Fibroblast of lung (primary cell): ENCODE data around the gene FBXO7. TPM values are rescaled to one million over a fixed set of nuclear protein-coding genes. Genes with fewer than 3 reads are reported as not detected.

ENCODE experiments used
- DNase-seq, 2 donors: peaks; one replicate each; pipeline versions ENCODE4 v3.0.0 to v3.0.0-alpha.2; 2010; ENCODE audit warnings: low read depth in 2 of 2
- H2AFZ ChIP-seq: 2 replicates; pipeline ENCODE4 v1.5.1; 2012; ENCODE audit warnings: low read length, control low read depth, inconsistent platforms
- H3K27ac ChIP-seq: 2 replicates; pipeline ENCODE4 v1.5.1; 2011; ENCODE audit warnings: low read length, control low read depth; ENCODE audit not compliant: insufficient read depth
- H3K27me3 ChIP-seq: 2 replicates; pipeline ENCODE4 v1.5.1; 2011; ENCODE audit warnings: mild to moderate bottlenecking, low read length; ENCODE audit not compliant: control insufficient read depth, insufficient read depth
- H3K36me3 ChIP-seq: 2 replicates; pipeline ENCODE4 v1.5.1; 2011; ENCODE audit warnings: low read length; ENCODE audit not compliant: control insufficient read depth, insufficient read depth
- H3K4me1 ChIP-seq: 2 replicates; pipeline ENCODE4 v1.5.1; 2011; ENCODE audit warnings: low read length; ENCODE audit not compliant: control insufficient read depth, insufficient read depth; ENCODE audit errors: extremely low read depth
- H3K4me2 ChIP-seq: 2 replicates; pipeline ENCODE4 v1.5.1; 2011; ENCODE audit warnings: low read length, control low read depth; ENCODE audit not compliant: insufficient read depth; ENCODE audit errors: extremely low read depth
- H3K4me3 ChIP-seq, 4 experiments: fragments of 200-600 bp in 1 of 4; sonication (generic) in 1 of 4; replicated peaks in 1 of 4; 2 replicates each; pipeline ENCODE4 v1.5.1; 2011 to 2016; ENCODE audit warnings: low read length in 4 of 4, low read depth in 3 of 4, mild to moderate bottlenecking in 3 of 4, control low read depth in 2 of 4, inconsistent platforms in 1 of 4, mixed read lengths in 1 of 4; ENCODE audit not compliant: insufficient read depth in 1 of 4; ENCODE audit errors: control extremely low read depth in 1 of 4
- H3K79me2 ChIP-seq: 2 replicates; pipeline ENCODE4 v1.5.1; 2012; ENCODE audit warnings: mild to moderate bottlenecking, low read length, inconsistent platforms; ENCODE audit not compliant: control insufficient read depth, insufficient read depth
- H3K9ac ChIP-seq: 2 replicates; pipeline ENCODE4 v1.5.1; 2011; ENCODE audit warnings: mild to moderate bottlenecking, low read length, control low read depth; ENCODE audit not compliant: insufficient read depth
- H3K9me3 ChIP-seq: 2 replicates; pipeline ENCODE4 v1.5.1; 2012; ENCODE audit warnings: low read depth, low read length; ENCODE audit not compliant: control insufficient read depth, insufficient read depth
- H4K20me1 ChIP-seq: 2 replicates; pipeline ENCODE4 v1.5.1; 2011; ENCODE audit warnings: low read length; ENCODE audit not compliant: control insufficient read depth, insufficient read depth; ENCODE audit errors: extremely low read depth
- CTCF ChIP-seq, 2 donors: IDR thresholded peaks in 1 of 2; conservative IDR thresholded peaks in 1 of 2; 1 replicate in 1 of 2; 2 replicates in 1 of 2; pipeline ENCODE4 v1.5.1; 2011 to 2012; ENCODE audit warnings: low read length in 2 of 2, control low read depth in 1 of 2, inconsistent platforms in 1 of 2, low read depth in 1 of 2, mild to moderate bottlenecking in 1 of 2
- EZH2 ChIP-seq: IDR thresholded peaks from 2 replicates; pipeline ENCODE4 v1.5.1; 2012; ENCODE audit warnings: low read length, control low read depth, mild to moderate bottlenecking; ENCODE audit errors: missing control alignments
- polyA plus RNA-seq, 2 donors: library from polyadenylated mRNA; depleted of rRNA in 1 of 2; stranded (reverse) in 1 of 2; unstranded in 1 of 2; fragments of >200 nt; gene quantifications; 2 replicates each; pipeline ENCODE4 v1.2.1, GENCODE V29; 2011 to 2012; ENCODE audit warnings: missing spikeins in 1 of 2
- total RNA-seq: library from RNA; depleted of rRNA; stranded (reverse); fragments of >200 nt; gene quantifications from 2 replicates; pipeline ENCODE4 v1.2.1, GENCODE V29; 2014

The FBXO7 gene
- total and polyA plus RNA-seq, 2 donors (not counting 1 experiment from before 2014, with no cell fraction given) = 51.2 to 130 TPM

- H3K4me2 ChIP-seq = no peak overlapping the region
- TF ChIP-seq CTCF (conservative IDR thresholded peaks at IDR 0.05 in 1 of 2, IDR thresholded peaks at IDR 0.05 in 1 of 2; ENCODE audit: low read depth in 1 of 2, low read length in 2 of 2) = no peak
- TF ChIP-seq EZH2 = no peak
- no peak overlapping the region for H3K27ac ChIP-seq
- H3K36me3 ChIP-seq = no peaks in the 10 kb centered on the region
- no peaks in the 10 kb centered on the region for H3K27me3 ChIP-seq
- no peak for DNase-seq
- H3K4me3 ChIP-seq = no peak overlapping the region
- H2AFZ ChIP-seq = no peak overlapping the region
- peaks cover 6% of the 10 kb centered on the region for H3K4me1 ChIP-seq
- no peaks in the 10 kb centered on the region for H3K9me3 ChIP-seq
- H3K9ac ChIP-seq = no peak overlapping the region
- no peaks in the 10 kb centered on the region for H3K79me2 ChIP-seq
- no peaks in the 10 kb centered on the region for H4K20me1 ChIP-seq
Observed at GRCh38 chr22:32538521-32538920, 63.9 kb downstream of the FBXO7 start.

DNA sequence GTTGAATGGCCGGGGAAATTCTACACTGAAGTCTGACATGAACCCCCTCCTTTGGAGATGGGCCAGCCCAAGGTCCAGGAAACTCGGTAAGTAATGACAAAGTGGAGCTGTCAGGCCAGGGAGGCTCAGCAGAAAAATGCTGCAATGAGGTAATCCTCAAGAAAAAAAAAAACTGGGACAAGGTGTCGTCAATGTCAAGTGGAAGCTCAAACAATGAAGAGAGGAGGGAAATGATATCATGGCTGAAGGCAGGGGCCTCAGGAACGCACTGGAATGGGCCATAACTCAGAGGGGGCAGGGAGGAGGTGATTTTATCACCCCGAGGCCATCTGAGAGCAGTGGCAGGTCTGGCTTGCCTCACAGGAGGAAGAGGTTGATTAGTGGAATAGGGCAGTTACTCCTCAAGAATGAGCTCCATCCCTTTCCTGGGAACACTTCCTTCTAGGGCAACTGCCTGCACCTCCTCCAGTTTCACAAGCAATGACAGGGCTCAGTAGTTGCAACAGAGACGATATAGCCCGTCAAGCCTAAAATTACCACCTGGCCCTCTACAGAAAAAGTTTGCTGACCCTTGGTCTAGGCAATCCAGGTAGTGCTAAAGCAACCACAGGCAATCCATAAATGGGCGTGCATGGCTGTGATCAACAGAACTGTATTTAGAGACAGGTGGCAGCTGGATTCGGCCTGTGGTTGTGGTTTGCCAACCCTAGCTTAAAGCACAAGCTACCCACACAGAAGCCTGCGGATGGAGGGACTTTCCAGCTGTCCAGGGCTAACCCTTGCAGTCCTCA lies 65.2 kb downstream of the FBXO7 start:
- TF ChIP-seq EZH2 (no peak), CTCF (conservative IDR thresholded peaks at IDR 0.05 in 1 of 2, IDR thresholded peaks at IDR 0.05 in 1 of 2; ENCODE audit: low read depth in 1 of 2, low read length in 2 of 2) (no peak)
- Histone ChIP-seq H4K20me1 (no peaks in the 10 kb centered on the region), H3K4me3 (no peak overlapping the region), H2AFZ (no peak overlapping the region), H3K36me3 (no peaks in the 10 kb centered on the region), H3K4me1 (no peaks in the 10 kb centered on the region), H3K9me3 (no peaks in the 10 kb centered on the region), H3K79me2 (no peaks in the 10 kb centered on the region), H3K9ac (no peak overlapping the region), H3K4me2 (no peak overlapping the region), H3K27ac (no peak overlapping the region), H3K27me3 (no peaks in the 10 kb centered on the region)
- peak in 1 of 2 donors; percentile 67 for DNase-seq

GRCh38 chr22:32541481-32541880 lies 66.9 kb downstream of the FBXO7 start:
- Histone ChIP-seq H4K20me1 (no peaks in the 10 kb centered on the region), H2AFZ (no peak overlapping the region), H3K4me3 (no peak overlapping the region), H3K36me3 (no peaks in the 10 kb centered on the region), H3K9me3 (no peaks in the 10 kb centered on the region), H3K9ac (no peak overlapping the region), H3K79me2 (no peaks in the 10 kb centered on the region), H3K4me1 (peaks cover 5% of the 10 kb centered on the region), H3K27ac (no peak overlapping the region), H3K4me2 (no peak overlapping the region), H3K27me3 (no peaks in the 10 kb centered on the region)
- no peak for DNase-seq
- TF ChIP-seq CTCF (conservative IDR thresholded peaks at IDR 0.05 in 1 of 2, IDR thresholded peaks at IDR 0.05 in 1 of 2; ENCODE audit: low read depth in 1 of 2, low read length in 2 of 2) (no peak), EZH2 (no peak)
